Esophagus muscularis mucosa (tissue), 4 donors: ENCODE measurements around the gene CELA3B. TPM values are rescaled to one million over a fixed set of nuclear protein-coding genes. Genes with fewer than 3 reads are reported as not detected.

Source experiments
- DNase-seq: peaks from one replicate; pipeline ENCODE4 v3.0.0-alpha.2; 2017; ENCODE audit errors: extremely low spot score
- H3K27ac ChIP-seq, 4 donors: fragments of 200-600 bp; sonication (generic); replicated peaks in 1 of 4; 1 replicate in 3 of 4; 2 replicates in 1 of 4; pipeline ENCODE4 v1.5.1; 2016 to 2019; ENCODE audit warnings: mild to moderate bottlenecking in 1 of 4
- H3K27me3 ChIP-seq, 4 donors: fragments of 200-600 bp; sonication (generic); one replicate each; pipeline versions ENCODE4 v1.5.1 to v1.6.0; 2016 to 2019
- H3K36me3 ChIP-seq, 4 donors: fragments of 200-600 bp; sonication (generic); one replicate each; pipeline ENCODE4 v1.5.1; 2016 to 2019
- H3K4me1 ChIP-seq, 4 donors: fragments of 200-600 bp; sonication (generic); one replicate each; pipeline ENCODE4 v1.5.1; 2016 to 2019
- H3K4me3 ChIP-seq, 4 donors: fragments of 200-600 bp; sonication (generic); 1 replicate in 2 of 4; 2 replicates in 2 of 4; pipeline ENCODE4 v1.5.1; 2016 to 2019; ENCODE audit warnings: mild to moderate bottlenecking in 4 of 4, moderate library complexity in 1 of 4
- H3K9me3 ChIP-seq, 4 donors: fragments of 200-600 bp; sonication (generic); 1 replicate in 3 of 4; 2 replicates in 1 of 4; pipeline ENCODE4 v1.5.1; 2016 to 2019
- CTCF ChIP-seq, 3 experiments: fragments of 200-600 bp in 2 of 3; fragments of 450-650 bp in 1 of 3; sonication (generic) in 2 of 3; IDR thresholded peaks; one replicate each; pipeline ENCODE4 v1.5.1; 2017 to 2019; ENCODE audit warnings: antibody characterized with exemption in 3 of 3, mild to moderate bottlenecking in 2 of 3, moderate library complexity in 1 of 3
- EP300 ChIP-seq: sonication (generic); formaldehyde crosslinking; IDR thresholded peaks from one replicate; pipeline ENCODE4 v1.6.1; 2017; ENCODE audit warnings: antibody characterized with exemption
- POLR2A ChIP-seq: fragments of 450-650 bp; IDR thresholded peaks from one replicate; pipeline ENCODE4 v1.6.1; 2017; ENCODE audit warnings: antibody characterized with exemption, moderate library complexity, mild to moderate bottlenecking, low read depth
- POLR2AphosphoS5 ChIP-seq, 2 donors: sonication (generic); formaldehyde crosslinking; IDR thresholded peaks; one replicate each; pipeline ENCODE4 v1.6.1; 2017; ENCODE audit warnings: antibody characterized with exemption in 2 of 2
- WGBS: methylation state at CpG from one replicate; pipeline ENCODE4 v1.1.5; 2018; 5-methylcytosine and 5-hydroxymethylcytosine counted together
- intact Hi-C: fragments of 100-400 bp; cut with DNase I; formaldehyde crosslinking; loops from one replicate; pipeline ENCODE4 v1.15.1; 2023
- total RNA-seq, 4 donors: library from RNA; depleted of rRNA; stranded (reverse); fragments of >200 nt; gene quantifications; one replicate each; pipeline versions ENCODE4 v1.1.0 to v1.2.1, GENCODE V29; 2016

The CELA3B gene
- total RNA-seq, 4 donors from 2014 or later, result not detected

GRCh38 chr1:22025368-22026155, 48.7 kb downstream of the CELA3B start:
- no peaks in the 10 kb centered on the region for H3K9me3 ChIP-seq
- peak overlapping the region; percentile 96 to 98 (median 98) for H3K27ac ChIP-seq
- H3K4me3 ChIP-seq, result peak overlapping the region; percentile 70 to 98 (median 84)
- H3K4me1 ChIP-seq, result peaks cover 15 to 25% (median 20%) of the 10 kb centered on the region in 4 donors
- TF ChIP-seq EP300, result no peak
- TF ChIP-seq POLR2A, result peak; percentile 81
- peak in 1 of 3 experiments; percentile 11 for TF ChIP-seq CTCF (IDR thresholded peaks at IDR 0.05)
- peak; percentile 81 to 96 for TF ChIP-seq POLR2AphosphoS5 (IDR thresholded peaks at IDR 0.05)
- H3K36me3 ChIP-seq, result peaks cover 0 to 4% (median 2%) of the 10 kb centered on the region in 4 donors
- no peaks in the 10 kb centered on the region for H3K27me3 ChIP-seq
- intact Hi-C loops, result loop anchor here (2.0 kb wide), 1 partner anchor 27 kb away; the partner anchor contains the start of gene CDC42
- DNase-seq, result peak; percentile 96
- under 1% methylated on average over 16 of the region's 42 CpGs for WGBS

- 89% methylated on average over 3 of the region's 3 CpGs for WGBS
Measured at GRCh38 chr1:22026924-22027289, 50.1 kb downstream of the CELA3B start.

GRCh38 chr1:22030057-22030456, 53.2 kb downstream of the CELA3B start:
- H3K36me3 ChIP-seq, result peaks cover 0 to 6% (median 2%) of the 10 kb centered on the region in 4 donors
- no peak for TF ChIP-seq EP300
- TF ChIP-seq POLR2A, result no peak
- no peak for TF ChIP-seq CTCF (IDR thresholded peaks at IDR 0.05)
- no peak for TF ChIP-seq POLR2AphosphoS5 (IDR thresholded peaks at IDR 0.05)
- intact Hi-C loops, result no loop called here
- peaks cover 9 to 18% (median 12%) of the 10 kb centered on the region in 4 donors for H3K4me1 ChIP-seq
- no peak overlapping the region for H3K27ac ChIP-seq
- H3K27me3 ChIP-seq, result no peaks in the 10 kb centered on the region
- WGBS, result 88% methylated on average over 4 of the region's 4 CpGs
- DNase-seq, result no peak
- H3K9me3 ChIP-seq, result no peaks in the 10 kb centered on the region
- no peak overlapping the region for H3K4me3 ChIP-seq

More at GRCh38 chr1:22026924-22027289, 50.1 kb downstream of the CELA3B start:
- Histone ChIP-seq H3K4me3 (no peak overlapping the region), H3K9me3 (no peaks in the 10 kb centered on the region), H3K27ac (no peak overlapping the region), H3K36me3 (peaks cover 0 to 6% (median 2%) of the 10 kb centered on the region in 4 donors), H3K4me1 (peaks cover 19 to 33% (median 22%) of the 10 kb centered on the region in 4 donors), H3K27me3 (no peaks in the 10 kb centered on the region)
- TF ChIP-seq EP300, result no peak
- no peak for TF ChIP-seq POLR2A
- TF ChIP-seq CTCF (IDR thresholded peaks at IDR 0.05), result no peak
- no peak for TF ChIP-seq POLR2AphosphoS5 (IDR thresholded peaks at IDR 0.05)
- intact Hi-C loops, result no loop called here
- DNase-seq, result no peak

GRCh38 chr1:22030473-22030872, 53.7 kb downstream of the CELA3B start:
- H3K27me3 ChIP-seq, result no peaks in the 10 kb centered on the region
- TF ChIP-seq EP300 (no peak), POLR2A (no peak), POLR2AphosphoS5 (IDR thresholded peaks at IDR 0.05) (no peak), CTCF (IDR thresholded peaks at IDR 0.05) (no peak)
- no peak overlapping the region for H3K4me3 ChIP-seq
- intact Hi-C loops, result no loop called here
- peaks cover 0 to 6% (median 2%) of the 10 kb centered on the region in 4 donors for H3K36me3 ChIP-seq
- no peaks in the 10 kb centered on the region for H3K9me3 ChIP-seq
- 76% methylated on average over 3 of the region's 3 CpGs for WGBS
- H3K27ac ChIP-seq, result no peak overlapping the region
- peaks cover 8 to 18% (median 12%) of the 10 kb centered on the region in 4 donors for H3K4me1 ChIP-seq
- DNase-seq, result no peak
